Activated B cell treated with CpG ODN at 0.5 μM for 24 hours (primary cell): ENCODE measurements around the gene HNRNPK. TPM values are rescaled to one million over a fixed set of nuclear protein-coding genes. Genes with fewer than 3 reads are reported as not detected.

Source experiments
- ATAC-seq: fragments of 200-7000 bp; cut with Tn5 transposase; one replicate; pipeline ENCODE4 v1.10.0; 2021; ENCODE audit warnings: low read depth, mild to moderate bottlenecking, moderate library complexity
- CTCF ChIA-PET: fragments of 350-600 bp; sonication (Branson Sonifier 250); formaldehyde crosslinking; loops from one replicate; lab custom pipeline; 2021; ENCODE audit warnings: antibody characterized with exemption; lab: Charles Lee
- POLR2A ChIA-PET: fragments of 350-600 bp; sonication (Branson Sonifier 250); formaldehyde crosslinking; loops from one replicate; lab custom pipeline; 2021; ENCODE audit warnings: antibody characterized with exemption; lab: Charles Lee
- DNase-seq: peaks from one replicate; pipeline ENCODE4 v3.0.0; 2022
- H3K27ac Mint-ChIP-seq: one replicate; pipeline ENCODE4 v1.8.0; 2020; ENCODE audit warnings: mixed read lengths
- H3K27me3 Mint-ChIP-seq: one replicate; pipeline ENCODE4 v1.8.0; 2021; ENCODE audit warnings: mixed read lengths
- H3K36me3 Mint-ChIP-seq: one replicate; pipeline ENCODE4 v1.8.0; 2021; ENCODE audit warnings: low read depth, mixed read lengths
- H3K4me1 Mint-ChIP-seq: one replicate; pipeline ENCODE4 v1.8.0; 2021; ENCODE audit warnings: mixed read lengths
- H3K4me3 Mint-ChIP-seq: one replicate; pipeline ENCODE4 v1.8.0; 2020; ENCODE audit warnings: mild to moderate bottlenecking, mixed read lengths
- H3K9me3 Mint-ChIP-seq: one replicate; pipeline ENCODE4 v1.8.0; 2020; ENCODE audit warnings: mixed read lengths
- intact Hi-C: fragments of 100-400 bp; cut with micrococcal nuclease; formaldehyde crosslinking; loops from one replicate; pipeline ENCODE4 v1.15.1; 2024
- total RNA-seq: library from RNA; stranded (reverse); gene quantifications from 2 replicates; pipeline ENCODE4 v1.2.3, GENCODE V29; 2022
- TF ChIP-seq, protein P1 (sequence below): fragments of 200-600 bp; IDR thresholded peaks from one replicate; pipeline ENCODE4 v1.8.0; 2022; ENCODE audit warnings: antibody characterized with exemption, mild to moderate bottlenecking

The HNRNPK gene
- total RNA-seq, 1 donor from 2014 or later: 645 TPM

DNA sequence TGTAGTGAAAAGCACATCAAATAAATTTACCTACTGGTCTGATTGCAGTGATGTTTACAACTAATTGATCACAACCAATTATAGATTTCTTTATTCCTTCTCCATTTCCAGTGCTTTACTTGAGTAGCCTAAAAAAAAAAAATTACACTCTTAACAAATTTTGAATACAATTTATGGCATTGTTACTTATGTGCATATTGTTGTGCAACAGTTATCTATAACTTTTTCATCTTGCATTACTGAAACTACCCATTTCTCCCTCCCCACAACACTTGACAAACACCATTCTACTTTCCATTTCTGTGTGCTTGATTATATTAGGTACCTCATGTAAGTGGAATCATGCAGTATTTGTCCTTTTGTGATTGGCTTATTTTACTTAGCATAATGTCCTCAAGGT lies 12.9 kb upstream of the HNRNPK start:
- CTCF ChIA-PET: no interaction called here
- TF ChIP-seq, protein P1, sequence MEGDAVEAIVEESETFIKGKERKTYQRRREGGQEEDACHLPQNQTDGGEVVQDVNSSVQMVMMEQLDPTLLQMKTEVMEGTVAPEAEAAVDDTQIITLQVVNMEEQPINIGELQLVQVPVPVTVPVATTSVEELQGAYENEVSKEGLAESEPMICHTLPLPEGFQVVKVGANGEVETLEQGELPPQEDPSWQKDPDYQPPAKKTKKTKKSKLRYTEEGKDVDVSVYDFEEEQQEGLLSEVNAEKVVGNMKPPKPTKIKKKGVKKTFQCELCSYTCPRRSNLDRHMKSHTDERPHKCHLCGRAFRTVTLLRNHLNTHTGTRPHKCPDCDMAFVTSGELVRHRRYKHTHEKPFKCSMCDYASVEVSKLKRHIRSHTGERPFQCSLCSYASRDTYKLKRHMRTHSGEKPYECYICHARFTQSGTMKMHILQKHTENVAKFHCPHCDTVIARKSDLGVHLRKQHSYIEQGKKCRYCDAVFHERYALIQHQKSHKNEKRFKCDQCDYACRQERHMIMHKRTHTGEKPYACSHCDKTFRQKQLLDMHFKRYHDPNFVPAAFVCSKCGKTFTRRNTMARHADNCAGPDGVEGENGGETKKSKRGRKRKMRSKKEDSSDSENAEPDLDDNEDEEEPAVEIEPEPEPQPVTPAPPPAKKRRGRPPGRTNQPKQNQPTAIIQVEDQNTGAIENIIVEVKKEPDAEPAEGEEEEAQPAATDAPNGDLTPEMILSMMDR: no peak
- H3K4me1 Mint-ChIP-seq: peaks cover 8% of the 10 kb centered on the region
- POLR2A ChIA-PET: no interaction called here
- no peaks in the 10 kb centered on the region for H3K27me3 Mint-ChIP-seq
- no peak for DNase-seq
- intact Hi-C loops: no loop called here
- H3K27ac Mint-ChIP-seq: no peak overlapping the region
- no peak for ATAC-seq
- peaks cover 14% of the 10 kb centered on the region for H3K36me3 Mint-ChIP-seq
- H3K4me3 Mint-ChIP-seq: no peak overlapping the region
- no peaks in the 10 kb centered on the region for H3K9me3 Mint-ChIP-seq

DNA sequence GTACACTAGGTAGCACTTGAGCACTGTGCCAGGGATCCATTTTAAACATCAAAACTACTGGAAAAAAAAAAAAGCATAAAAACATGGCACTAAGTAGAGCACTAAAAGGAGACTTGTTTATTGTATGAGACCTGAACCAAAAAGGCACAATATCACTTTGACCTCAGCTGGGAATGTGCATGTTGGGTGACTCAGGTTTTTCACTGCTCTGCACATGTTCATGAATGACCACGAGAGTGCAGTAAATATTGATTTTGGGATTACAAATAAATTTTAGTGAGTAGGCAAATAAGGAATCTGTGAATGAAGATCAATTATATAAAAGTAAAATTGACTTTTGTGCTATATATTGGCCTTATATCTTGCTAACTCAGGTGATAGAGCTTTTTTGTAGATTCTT lies 12.4 kb upstream of the HNRNPK start:
- ChIA-PET CTCF (no interaction called here), POLR2A (no interaction called here)
- peaks cover 14% of the 10 kb centered on the region for H3K36me3 Mint-ChIP-seq
- H3K4me3 Mint-ChIP-seq: no peak overlapping the region
- H3K9me3 Mint-ChIP-seq: no peaks in the 10 kb centered on the region
- DNase-seq: no peak
- H3K4me1 Mint-ChIP-seq: peaks cover 10% of the 10 kb centered on the region
- no peaks in the 10 kb centered on the region for H3K27me3 Mint-ChIP-seq
- TF ChIP-seq, protein P1: no peak
- H3K27ac Mint-ChIP-seq: no peak overlapping the region
- ATAC-seq: no peak
- intact Hi-C loops: no loop called here

DNA sequence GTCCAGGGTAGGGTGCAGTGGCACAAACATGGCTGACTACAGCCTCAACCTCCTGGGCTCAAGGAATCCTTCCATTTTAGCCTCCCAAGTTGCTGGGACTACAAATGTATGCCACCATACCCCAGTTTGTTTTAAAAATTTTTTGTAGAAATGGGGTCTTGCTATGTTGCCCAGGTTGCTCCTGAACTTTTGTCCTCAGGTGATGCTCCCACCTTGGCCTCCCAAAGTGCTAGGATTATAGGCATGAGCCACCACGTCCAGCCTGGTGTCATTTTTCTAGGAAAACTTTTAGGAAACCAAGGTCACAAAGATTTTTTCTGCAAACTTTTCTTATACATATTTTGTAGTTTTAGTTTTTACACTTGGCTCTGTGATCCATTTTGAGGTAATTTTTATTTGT lies 11.3 kb upstream of the HNRNPK start:
- CTCF ChIA-PET: no interaction called here
- intact Hi-C loops: no loop called here
- Mint-ChIP-seq H3K27ac (no peak overlapping the region), H3K4me3 (no peak overlapping the region), H3K9me3 (no peaks in the 10 kb centered on the region), H3K4me1 (peaks cover 20% of the 10 kb centered on the region), H3K27me3 (no peaks in the 10 kb centered on the region), H3K36me3 (peaks cover 14% of the 10 kb centered on the region)
- ATAC-seq (no peak), DNase-seq (no peak)
- POLR2A ChIA-PET: no interaction called here
- TF ChIP-seq, protein P1: no peak

DNA sequence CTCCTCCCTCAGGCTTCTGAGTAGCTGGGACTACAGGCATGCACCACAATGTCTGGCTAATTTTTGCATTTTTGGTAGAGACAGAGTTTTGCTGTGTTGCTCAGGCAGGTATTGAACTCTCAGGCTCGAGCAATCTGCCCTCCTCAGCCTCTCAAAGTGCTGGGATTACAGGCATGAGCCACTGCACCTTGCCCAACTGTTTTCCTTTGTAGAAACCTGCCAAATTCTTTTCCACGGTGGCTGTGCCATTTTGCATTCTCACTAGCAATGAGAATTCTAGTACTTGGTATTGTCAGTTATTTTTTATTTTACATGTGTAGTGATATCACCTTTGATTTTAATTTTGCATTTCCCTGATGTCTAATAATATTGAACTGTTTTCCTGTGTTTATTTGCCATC lies 8.4 kb upstream of the HNRNPK start:
- ATAC-seq: no peak
- Mint-ChIP-seq H3K4me1 (peaks cover 29% of the 10 kb centered on the region), H3K9me3 (no peaks in the 10 kb centered on the region), H3K36me3 (peaks cover 11% of the 10 kb centered on the region), H3K27me3 (no peaks in the 10 kb centered on the region), H3K27ac (no peak overlapping the region), H3K4me3 (no peak overlapping the region)
- no peak for DNase-seq
- TF ChIP-seq, protein P1: no peak
- ChIA-PET CTCF (no interaction called here), POLR2A (no interaction called here)
- intact Hi-C loops: no loop called here

DNA sequence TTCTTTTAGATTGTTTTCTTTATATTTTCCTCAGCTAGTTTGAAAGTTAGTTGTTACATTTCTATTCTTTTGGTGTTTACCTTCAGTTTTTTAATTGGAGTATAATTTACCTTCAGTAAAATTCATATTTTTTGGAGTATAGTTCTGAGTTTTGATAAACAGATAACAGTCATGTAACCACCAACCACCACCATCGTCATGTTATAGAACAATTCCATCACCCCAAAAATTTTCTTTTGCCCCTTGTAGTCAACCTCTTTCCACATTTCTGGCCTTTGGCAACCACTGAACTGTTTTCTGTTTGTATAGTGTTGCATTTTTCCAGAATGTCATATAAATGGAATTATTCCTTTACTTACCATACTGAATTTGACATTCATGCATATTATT lies 7.4 kb upstream of the HNRNPK start:
- intact Hi-C loops: no loop called here

More for the DNA sequence above, 7.4 kb upstream of the HNRNPK start:
- Mint-ChIP-seq H3K4me3 (no peak overlapping the region), H3K27me3 (no peaks in the 10 kb centered on the region), H3K9me3 (no peaks in the 10 kb centered on the region), H3K27ac (peak overlapping the region; percentile 41), H3K36me3 (peaks cover 11% of the 10 kb centered on the region), H3K4me1 (peaks cover 34% of the 10 kb centered on the region)
- ChIA-PET CTCF (no interaction called here), POLR2A (no interaction called here)
- DNase-seq (no peak), ATAC-seq (no peak)
- TF ChIP-seq, protein P1: no peak
